Activated T-cell treated with anti-CD3 and anti-CD28 coated beads, Interleukin-2, amount 50 U/mL, for 4 hours (primary cell): Measurements from ENCODE around the gene TRMT10B. TPM values are rescaled to one million over a fixed set of nuclear protein-coding genes. Genes with fewer than 3 reads are reported as not detected.
A peak's percentile ranks its signal among the peaks of the same experiment; 100 is the strongest.
"Not testable (repeated sequence)": the region's sequence is repeated elsewhere in the genome, so short reads cannot be mapped to it uniquely, and the experiment has no call there.

Experiments
- ATAC-seq, 2 donors: fragments of 200-7000 bp; cut with Tn5 transposase; one replicate each; pipeline ENCODE4 v1.10.0; 2021
- DNase-seq: peaks from one replicate; pipeline ENCODE4 v3.0.0-alpha.2; 2020
- H3K27me3 Mint-ChIP-seq: one replicate; pipeline ENCODE4 v1.8.0; 2021; ENCODE audit warnings: low read depth, mixed read lengths
- H3K36me3 Mint-ChIP-seq: one replicate; pipeline ENCODE4 v1.8.0; 2022; ENCODE audit warnings: mixed read lengths; ENCODE audit not compliant: insufficient read depth
- H3K4me1 Mint-ChIP-seq: one replicate; pipeline ENCODE4 v1.8.0; 2021; ENCODE audit warnings: low read depth, mixed read lengths
- H3K4me3 Mint-ChIP-seq: one replicate; pipeline ENCODE4 v1.8.0; 2021; ENCODE audit warnings: mild to moderate bottlenecking, moderate library complexity, mixed read lengths
- H3K9me3 Mint-ChIP-seq: one replicate; pipeline ENCODE4 v1.8.0; 2021; ENCODE audit warnings: mixed read lengths
- total RNA-seq, 3 donors: library from RNA; stranded (reverse); gene quantifications; one replicate each; pipeline ENCODE4 v1.2.1, GENCODE V29; 2021

Gene TRMT10B
- total RNA-seq, 3 donors from 2014 or later, result 8.5 to 9.7 (median 8.7) TPM

DNA sequence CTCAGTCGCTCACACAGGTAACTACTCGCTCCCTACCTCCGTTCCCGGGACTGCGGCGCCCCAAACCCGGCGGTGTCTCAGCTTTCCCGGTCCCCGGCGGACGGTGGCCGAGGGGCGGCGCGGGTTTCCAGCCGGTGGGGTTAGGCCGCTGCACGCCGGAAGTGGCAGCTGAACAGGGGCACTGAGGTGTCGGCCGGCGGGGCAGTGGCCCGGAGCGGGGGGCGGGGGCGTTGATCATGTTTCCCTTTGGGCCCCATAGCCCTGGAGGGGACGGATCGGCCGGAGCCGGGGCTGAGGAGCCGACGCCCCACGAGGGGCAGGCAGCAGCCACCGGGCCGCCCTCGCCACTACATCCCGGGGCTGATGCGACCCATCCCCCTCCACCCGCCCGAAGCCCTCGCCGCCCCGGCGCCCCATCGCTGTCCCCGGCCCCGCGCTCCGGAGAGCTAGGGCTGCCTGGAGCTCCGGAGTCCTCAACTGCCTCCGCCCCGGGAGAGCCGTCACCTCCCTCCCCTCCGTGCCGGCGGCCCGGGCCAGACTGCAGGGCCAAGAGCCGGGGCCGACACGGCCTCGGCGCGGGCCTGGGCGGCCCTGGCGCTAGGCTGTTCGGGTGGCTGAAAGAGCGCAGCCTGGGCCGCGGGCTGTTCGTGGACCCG is 47.2 kb downstream of the TRMT10B start, which contains the start of gene DCAF10:
Gene DCAF10 (plus strand): TSS at position 167 of the 656 bp plus-strand sequence. CDS start 70 bp downstream, at position 237.
- ATAC-seq, result peak; percentile 83

DNA sequence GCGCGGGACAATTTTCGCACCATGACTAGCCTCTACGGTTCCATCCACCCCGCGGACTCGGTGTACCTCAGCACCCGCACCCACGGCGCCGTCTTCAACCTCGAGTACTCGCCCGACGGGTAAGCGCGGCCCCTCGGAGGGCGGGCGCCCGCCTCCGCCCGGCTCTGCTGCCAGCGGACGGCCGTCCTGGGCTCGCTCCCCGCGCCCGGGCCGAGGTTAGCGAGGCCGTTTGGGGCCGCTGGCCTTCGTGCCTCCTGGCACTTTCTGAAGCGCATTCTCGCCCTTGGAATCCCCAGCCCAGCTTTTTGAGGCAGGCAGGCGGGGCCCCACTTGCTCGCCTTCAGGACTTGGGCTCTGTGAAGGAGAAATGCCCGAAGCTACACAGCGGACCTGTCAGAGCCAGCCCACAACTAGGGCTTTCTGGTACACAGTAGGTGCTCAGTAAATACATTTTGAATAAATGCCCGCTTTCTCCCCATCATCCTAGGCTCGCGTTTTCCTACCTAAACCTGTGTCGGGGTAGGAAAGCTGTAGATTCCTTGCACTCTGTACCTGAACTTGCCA is 47.8 kb downstream of the TRMT10B start:
- no peaks in the 10 kb centered on the region for H3K9me3 Mint-ChIP-seq
- no peaks in the 10 kb centered on the region for H3K27me3 Mint-ChIP-seq
- peaks cover 42% of the 10 kb centered on the region for H3K4me1 Mint-ChIP-seq
- DNase-seq (peak; percentile 18), ATAC-seq (peak; percentile 62 to 69)
- H3K36me3 Mint-ChIP-seq, result peaks cover 9% of the 10 kb centered on the region
- peak overlapping the region; percentile 91 for H3K4me3 Mint-ChIP-seq

More for the DNA sequence above, 47.2 kb downstream of the TRMT10B start, which contains the start of gene DCAF10:
- no peaks in the 10 kb centered on the region for H3K9me3 Mint-ChIP-seq
- no peaks in the 10 kb centered on the region for H3K27me3 Mint-ChIP-seq
- H3K36me3 Mint-ChIP-seq, result peaks cover 6% of the 10 kb centered on the region
- H3K4me3 Mint-ChIP-seq, result peak within 1 kb of the TSS; percentile 91
- peaks cover 39% of the 10 kb centered on the region for H3K4me1 Mint-ChIP-seq
- DNase-seq, result peak; percentile 86

DNA sequence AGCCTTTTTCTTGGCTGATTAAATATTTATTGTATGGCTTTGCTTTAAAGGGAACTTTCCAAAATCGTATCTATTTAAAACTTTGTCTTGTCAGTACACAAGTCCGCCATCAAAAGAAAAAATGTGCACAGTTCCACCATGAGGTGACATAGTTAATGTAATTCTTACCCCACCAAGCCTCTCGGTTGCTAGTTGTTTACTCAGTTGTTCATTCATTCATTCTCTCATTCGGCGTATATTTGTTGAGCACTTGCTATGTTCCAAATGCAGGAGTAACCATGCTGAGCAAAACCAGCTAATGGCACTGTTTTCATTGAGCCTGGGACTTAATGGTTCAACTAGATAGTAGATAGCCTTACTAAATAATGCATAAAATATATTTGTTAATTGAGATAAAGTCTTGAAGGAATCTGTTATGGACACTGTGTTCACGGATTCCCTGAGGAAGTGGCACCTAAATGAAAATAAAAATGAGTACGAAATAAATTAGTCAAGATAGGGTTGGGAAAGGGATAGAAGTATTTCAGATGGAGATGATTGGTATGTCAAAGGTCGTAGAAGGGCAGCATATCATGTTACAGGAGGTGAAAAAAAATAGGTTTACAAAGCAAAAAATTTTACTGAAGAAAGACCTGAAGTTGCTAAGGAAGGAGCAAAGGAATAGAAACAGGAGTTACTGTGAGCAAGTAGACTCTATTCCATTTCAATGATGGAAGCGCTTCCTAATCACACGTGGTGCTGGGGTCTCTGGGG is 48.5 kb downstream of the TRMT10B start:
- Mint-ChIP-seq H3K9me3 (no peaks in the 10 kb centered on the region), H3K4me1 (peaks cover 46% of the 10 kb centered on the region), H3K36me3 (peaks cover 9% of the 10 kb centered on the region), H3K4me3 (peak overlapping the region; percentile 91), H3K27me3 (no peaks in the 10 kb centered on the region)
- DNase-seq, result no peak
- ATAC-seq, result no peak

DNA sequence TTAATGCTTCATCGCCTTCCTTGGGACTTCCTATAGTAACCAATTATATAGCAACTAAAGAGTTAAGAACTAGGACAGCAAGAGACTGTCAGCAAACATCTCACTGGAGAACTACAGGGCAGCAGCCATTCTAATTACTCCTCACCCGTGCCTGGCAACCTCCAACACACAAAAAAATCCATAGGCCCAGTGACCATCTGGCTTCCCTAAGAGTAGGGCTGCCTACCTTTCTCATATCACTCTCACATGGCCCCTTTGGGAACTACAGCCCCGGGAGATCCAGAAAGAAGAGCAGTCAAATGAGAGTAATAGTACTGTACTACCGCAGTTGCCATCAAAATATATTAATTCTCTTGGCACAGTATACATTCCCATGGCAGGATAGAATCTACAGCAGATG is 52.7 kb downstream of the TRMT10B start:
- Mint-ChIP-seq H3K27me3 (no peaks in the 10 kb centered on the region), H3K36me3 (peaks cover 9% of the 10 kb centered on the region), H3K4me1 (peaks cover 36% of the 10 kb centered on the region), H3K4me3 (no peak overlapping the region), H3K9me3 (no peaks in the 10 kb centered on the region)
- no peak for DNase-seq
- ATAC-seq, result no peak

DNA sequence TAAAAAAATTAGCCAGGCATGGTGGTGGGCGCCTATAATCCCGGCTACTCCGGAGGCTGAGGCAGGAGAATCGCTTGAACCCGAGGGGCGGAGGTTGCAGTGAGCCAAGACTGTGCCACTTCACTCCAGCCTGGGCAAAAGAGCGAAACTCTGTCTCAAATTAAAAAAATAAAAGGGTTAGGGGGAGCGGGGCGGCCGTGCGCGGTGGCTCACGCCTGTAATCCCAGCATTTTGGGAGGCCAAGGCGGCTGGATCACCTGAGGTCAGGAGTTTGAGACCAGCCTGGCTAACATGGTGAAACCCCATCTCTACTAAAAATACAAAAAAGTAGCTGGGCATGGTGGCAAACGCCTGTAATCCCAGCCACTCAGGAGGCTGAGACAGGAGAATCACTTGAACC is 56.1 kb downstream of the TRMT10B start:
- DNase-seq, H3K9me3 Mint-ChIP-seq, ATAC-seq, H3K4me3 Mint-ChIP-seq, H3K27me3 Mint-ChIP-seq: not testable (repeated sequence)
- Mint-ChIP-seq H3K4me1 (peaks cover 23% of the 10 kb centered on the region), H3K36me3 (peaks cover 14% of the 10 kb centered on the region)

DNA sequence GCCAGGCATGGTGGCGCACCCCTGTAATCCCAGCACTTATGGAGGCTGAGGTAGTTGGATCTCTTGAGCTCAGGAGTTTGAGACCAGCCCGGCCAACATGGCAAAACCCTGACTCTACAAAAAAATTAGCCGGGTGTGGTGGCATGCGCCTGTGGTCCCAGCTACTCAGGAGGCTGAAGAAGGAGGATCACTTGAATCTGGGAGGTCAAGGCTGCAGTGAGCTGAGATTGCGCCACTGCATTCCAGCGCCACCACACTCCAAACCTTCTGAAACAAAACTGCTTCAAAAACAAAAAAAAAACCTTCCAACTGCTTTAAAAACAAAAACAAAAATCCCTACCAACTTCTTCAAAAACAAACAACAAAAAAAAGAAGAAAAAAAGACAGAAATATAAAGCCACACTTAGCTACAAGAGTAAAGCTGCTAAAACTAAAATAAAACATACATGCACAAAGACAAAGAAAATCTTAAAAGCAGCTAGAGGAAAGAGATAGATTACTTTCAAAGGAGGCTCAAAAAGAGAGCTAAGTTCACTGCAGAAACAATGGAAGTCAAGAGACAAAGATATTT is 58.4 kb downstream of the TRMT10B start:
- no peak overlapping the region for H3K4me3 Mint-ChIP-seq
- peaks cover 11% of the 10 kb centered on the region for H3K4me1 Mint-ChIP-seq
- H3K36me3 Mint-ChIP-seq, result peaks cover 8% of the 10 kb centered on the region
- ATAC-seq (no peak), DNase-seq (no peak)
- H3K9me3 Mint-ChIP-seq, result no peaks in the 10 kb centered on the region
- no peaks in the 10 kb centered on the region for H3K27me3 Mint-ChIP-seq

DNA sequence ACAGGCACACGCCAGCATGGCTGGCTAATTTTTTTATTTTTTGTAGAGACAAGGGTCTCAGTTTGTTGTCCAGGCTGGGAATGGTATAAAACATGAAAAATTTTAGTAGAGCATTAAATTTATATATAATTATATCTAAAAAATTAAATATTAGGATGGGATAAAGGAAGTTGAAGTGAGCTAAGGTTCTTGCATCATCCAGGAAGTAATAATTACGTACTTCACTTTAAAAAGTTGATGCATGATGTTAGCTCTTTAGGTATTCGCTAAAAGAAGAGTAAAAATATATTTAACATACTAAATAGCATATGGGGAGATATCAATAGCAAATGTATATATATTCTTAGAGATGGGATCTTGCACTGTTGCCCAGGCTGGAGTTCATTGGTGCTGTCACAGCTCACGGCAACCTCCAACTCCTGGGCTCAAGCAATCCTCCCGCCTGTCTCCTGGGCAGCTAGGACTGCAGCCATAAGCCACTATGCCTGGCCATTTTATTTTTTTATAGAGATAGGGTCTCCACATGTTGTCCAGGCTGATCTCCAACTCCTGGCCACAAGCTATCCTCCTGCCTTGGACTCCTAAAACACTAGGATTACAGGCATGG is 59.3 kb downstream of the TRMT10B start:
- H3K4me1 Mint-ChIP-seq, result peaks cover 11% of the 10 kb centered on the region
- no peaks in the 10 kb centered on the region for H3K27me3 Mint-ChIP-seq
- ATAC-seq, result no peak
- no peak overlapping the region for H3K4me3 Mint-ChIP-seq
- no peak for DNase-seq
- H3K36me3 Mint-ChIP-seq, result peaks cover 8% of the 10 kb centered on the region
- H3K9me3 Mint-ChIP-seq, result no peaks in the 10 kb centered on the region

DNA sequence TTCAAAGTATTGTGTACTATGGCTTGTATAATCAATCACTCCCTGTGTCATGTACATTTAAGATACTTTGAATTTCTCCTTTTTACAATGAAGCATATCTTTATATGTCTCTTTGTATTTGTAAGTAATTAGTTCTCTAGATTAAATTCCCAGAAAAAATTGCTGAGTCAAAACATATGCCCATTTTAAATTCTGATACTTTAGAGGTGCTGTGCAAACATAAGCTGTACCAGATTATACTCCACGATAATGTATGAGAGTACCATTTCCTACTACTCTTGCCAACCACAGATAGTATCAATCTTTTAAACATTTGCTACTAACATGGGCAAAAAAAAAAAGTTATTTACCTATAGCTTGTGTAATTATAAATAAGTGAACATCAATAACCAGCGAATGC is 65.2 kb downstream of the TRMT10B start:
- ATAC-seq (no peak), DNase-seq (no peak)
- Mint-ChIP-seq H3K9me3 (no peaks in the 10 kb centered on the region), H3K4me3 (no peak overlapping the region), H3K36me3 (peaks cover 29% of the 10 kb centered on the region), H3K4me1 (no peaks in the 10 kb centered on the region), H3K27me3 (no peaks in the 10 kb centered on the region)

DNA sequence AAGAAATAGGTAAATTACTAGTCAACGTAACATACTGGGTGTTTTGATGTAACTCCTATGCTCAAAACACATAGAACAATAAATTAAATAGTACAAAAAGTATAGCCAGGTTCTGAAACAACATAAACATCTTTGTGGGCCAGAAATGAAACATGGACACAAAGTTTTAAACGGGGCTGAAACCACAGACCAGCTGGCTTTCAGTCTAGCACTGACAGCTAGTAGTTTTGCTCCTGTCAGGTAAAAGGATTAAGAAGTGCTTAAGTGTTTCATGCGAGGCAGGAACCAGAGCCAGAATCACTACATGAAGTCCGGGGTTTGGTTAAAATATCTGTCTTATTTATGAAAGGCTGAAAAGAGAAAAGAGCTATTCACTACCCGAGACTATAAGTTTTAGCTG is 66.5 kb downstream of the TRMT10B start:
- H3K27me3 Mint-ChIP-seq, result no peaks in the 10 kb centered on the region

DNA sequence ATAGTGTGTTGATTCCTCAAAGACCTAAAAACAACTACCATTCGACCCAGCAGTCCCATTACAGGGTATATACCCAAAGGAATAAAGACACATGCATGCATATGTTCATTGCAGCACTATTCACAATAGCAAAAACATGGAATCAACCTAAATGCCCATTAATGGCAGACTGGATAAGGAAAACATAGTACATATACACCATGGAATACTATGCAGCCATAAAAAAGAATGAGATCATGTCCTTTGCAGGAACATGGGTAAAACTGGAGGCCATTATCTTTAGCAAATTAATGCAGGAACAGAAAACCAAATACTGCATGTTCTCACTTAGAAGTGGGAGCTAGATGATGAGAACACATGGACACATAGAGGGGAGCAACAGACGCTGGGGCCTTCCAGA is 71.6 kb downstream of the TRMT10B start:
- H3K9me3 Mint-ChIP-seq, H3K27me3 Mint-ChIP-seq, H3K4me1 Mint-ChIP-seq, ATAC-seq, DNase-seq, H3K4me3 Mint-ChIP-seq: not testable (repeated sequence)
- H3K36me3 Mint-ChIP-seq, result peaks cover 48% of the 10 kb centered on the region

More for the DNA sequence above, 66.5 kb downstream of the TRMT10B start:
- no peaks in the 10 kb centered on the region for H3K4me1 Mint-ChIP-seq
- no peak overlapping the region for H3K4me3 Mint-ChIP-seq
- peaks cover 36% of the 10 kb centered on the region for H3K36me3 Mint-ChIP-seq
- no peak for DNase-seq
- no peak for ATAC-seq
- H3K9me3 Mint-ChIP-seq, result peaks cover 4% of the 10 kb centered on the region

DNA sequence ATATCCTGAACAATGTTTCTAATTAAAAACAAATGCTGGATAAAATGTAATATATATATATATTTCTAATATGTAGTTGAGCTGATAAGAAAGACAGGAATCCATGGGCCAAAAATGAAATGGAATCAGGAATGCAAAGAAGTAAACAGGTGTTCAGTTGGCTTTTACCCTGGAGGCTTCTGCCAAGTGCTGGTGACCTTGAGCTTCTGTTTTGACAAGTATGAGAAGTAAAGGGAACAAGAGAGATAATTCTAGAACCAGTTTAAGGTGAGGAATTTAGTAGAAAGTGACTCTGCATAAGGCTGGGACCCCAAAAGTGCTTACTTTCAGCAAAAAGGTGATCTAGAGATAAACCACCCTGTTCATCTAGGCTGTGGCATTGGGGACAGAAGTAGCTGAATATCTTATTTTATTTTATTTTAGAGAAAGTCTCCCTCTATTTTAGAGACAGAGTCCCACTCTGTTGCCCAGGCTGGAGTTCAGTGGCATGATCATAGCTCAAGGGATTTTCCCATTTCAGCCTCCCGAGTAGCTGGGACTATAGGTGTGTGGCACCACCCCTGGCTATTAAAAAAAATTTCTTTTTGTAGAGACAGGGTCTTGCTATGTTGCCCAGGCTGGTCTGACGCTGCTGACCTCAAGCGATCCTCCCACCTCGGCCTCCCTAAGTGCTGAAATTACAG is 74.0 kb downstream of the TRMT10B start:
- DNase-seq, result no peak
- Mint-ChIP-seq H3K4me1 (no peaks in the 10 kb centered on the region), H3K4me3 (no peak overlapping the region), H3K27me3 (no peaks in the 10 kb centered on the region), H3K36me3 (peaks cover 28% of the 10 kb centered on the region), H3K9me3 (peaks cover 4% of the 10 kb centered on the region)
- ATAC-seq, result no peak
